ENCODE results near the gene CLCA1.

CLCA1 gene

DNA sequence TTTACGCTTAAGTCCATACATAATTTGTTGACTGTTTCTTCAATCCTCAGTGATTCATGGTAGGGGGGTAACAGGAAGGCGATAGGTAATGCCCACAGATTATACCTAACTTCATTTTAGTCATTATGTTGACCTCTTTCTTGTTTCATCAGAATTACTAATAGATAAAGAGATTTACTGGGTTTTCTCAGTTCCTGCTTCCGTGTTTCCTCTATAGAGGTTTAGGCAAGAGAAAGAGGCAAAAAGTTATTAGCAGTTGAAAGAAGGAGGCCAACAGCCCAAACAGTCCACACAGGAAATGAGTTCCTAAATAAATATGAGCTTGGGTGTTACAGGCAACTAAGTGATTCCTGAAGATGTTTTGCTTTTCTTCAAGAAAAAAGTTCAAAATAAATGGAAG is 17.9 kb upstream of the CLCA1 start:
- no peak for DNase-seq
- Histone ChIP-seq H3K27ac (no peak overlapping the region), H3K27me3 (ENCODE audit: insufficient read depth, low read depth, severe bottlenecking) (no peaks in the 10 kb centered on the region), H3K36me3 (no peaks in the 10 kb centered on the region), H3K9me3 (ENCODE audit: severe bottlenecking) (no peaks in the 10 kb centered on the region), H3K4me3 (ENCODE audit: low read depth, low read length) (no peak overlapping the region)
- TF ChIP-seq, protein P1, sequence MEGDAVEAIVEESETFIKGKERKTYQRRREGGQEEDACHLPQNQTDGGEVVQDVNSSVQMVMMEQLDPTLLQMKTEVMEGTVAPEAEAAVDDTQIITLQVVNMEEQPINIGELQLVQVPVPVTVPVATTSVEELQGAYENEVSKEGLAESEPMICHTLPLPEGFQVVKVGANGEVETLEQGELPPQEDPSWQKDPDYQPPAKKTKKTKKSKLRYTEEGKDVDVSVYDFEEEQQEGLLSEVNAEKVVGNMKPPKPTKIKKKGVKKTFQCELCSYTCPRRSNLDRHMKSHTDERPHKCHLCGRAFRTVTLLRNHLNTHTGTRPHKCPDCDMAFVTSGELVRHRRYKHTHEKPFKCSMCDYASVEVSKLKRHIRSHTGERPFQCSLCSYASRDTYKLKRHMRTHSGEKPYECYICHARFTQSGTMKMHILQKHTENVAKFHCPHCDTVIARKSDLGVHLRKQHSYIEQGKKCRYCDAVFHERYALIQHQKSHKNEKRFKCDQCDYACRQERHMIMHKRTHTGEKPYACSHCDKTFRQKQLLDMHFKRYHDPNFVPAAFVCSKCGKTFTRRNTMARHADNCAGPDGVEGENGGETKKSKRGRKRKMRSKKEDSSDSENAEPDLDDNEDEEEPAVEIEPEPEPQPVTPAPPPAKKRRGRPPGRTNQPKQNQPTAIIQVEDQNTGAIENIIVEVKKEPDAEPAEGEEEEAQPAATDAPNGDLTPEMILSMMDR (IDR thresholded peaks at IDR 0.05; ENCODE audit: low read depth, low read length) = no peak

DNA sequence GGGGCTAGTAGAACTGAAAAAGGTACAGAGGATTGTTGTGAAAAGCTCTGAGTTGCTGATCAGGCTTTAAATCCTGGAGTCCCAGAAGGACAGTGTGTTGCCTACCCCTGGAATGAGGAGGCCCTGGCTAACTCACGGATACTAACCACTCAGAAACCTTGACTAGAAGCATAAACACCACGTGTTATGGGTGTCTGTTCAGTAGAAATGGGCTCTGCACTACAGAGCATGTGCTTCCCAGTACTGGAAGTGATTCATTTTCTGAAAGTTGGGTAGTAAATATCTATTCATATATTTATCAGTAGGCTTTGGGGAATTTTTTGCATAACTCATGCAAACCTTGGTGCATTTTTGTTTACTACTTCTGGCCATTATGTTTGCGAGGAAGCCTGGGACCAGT is 15.1 kb upstream of the CLCA1 start:
- H3K27me3 ChIP-seq (ENCODE audit: insufficient read depth, low read depth, severe bottlenecking) = no peaks in the 10 kb centered on the region
- TF ChIP-seq, protein P1 (IDR thresholded peaks at IDR 0.05; ENCODE audit: low read depth, low read length) = no peak
- no peak overlapping the region for H3K27ac ChIP-seq
- DNase-seq = no peak
- no peaks in the 10 kb centered on the region for H3K36me3 ChIP-seq
- no peak overlapping the region for H3K4me3 ChIP-seq (ENCODE audit: low read depth, low read length)
- no peaks in the 10 kb centered on the region for H3K9me3 ChIP-seq (ENCODE audit: severe bottlenecking)

DNA sequence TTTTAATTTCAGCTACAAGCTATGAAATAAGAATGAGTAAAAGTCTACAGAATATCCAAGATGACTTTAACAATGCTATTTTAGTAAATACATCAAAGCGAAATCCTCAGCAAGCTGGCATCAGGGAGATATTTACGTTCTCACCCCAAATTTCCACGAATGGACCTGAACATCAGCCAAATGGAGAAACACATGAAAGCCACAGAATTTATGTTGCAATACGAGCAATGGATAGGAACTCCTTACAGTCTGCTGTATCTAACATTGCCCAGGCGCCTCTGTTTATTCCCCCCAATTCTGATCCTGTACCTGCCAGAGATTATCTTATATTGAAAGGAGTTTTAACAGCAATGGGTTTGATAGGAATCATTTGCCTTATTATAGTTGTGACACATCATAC is 13.7 kb upstream of the CLCA1 start:
- Histone ChIP-seq H3K4me3 (ENCODE audit: low read depth, low read length) (no peak overlapping the region), H3K36me3 (no peaks in the 10 kb centered on the region), H3K27me3 (ENCODE audit: insufficient read depth, low read depth, severe bottlenecking) (no peaks in the 10 kb centered on the region), H3K27ac (no peak overlapping the region), H3K9me3 (ENCODE audit: severe bottlenecking) (no peaks in the 10 kb centered on the region)
- TF ChIP-seq, protein P1 (IDR thresholded peaks at IDR 0.05; ENCODE audit: low read depth, low read length) = no peak
- DNase-seq = no peak

DNA sequence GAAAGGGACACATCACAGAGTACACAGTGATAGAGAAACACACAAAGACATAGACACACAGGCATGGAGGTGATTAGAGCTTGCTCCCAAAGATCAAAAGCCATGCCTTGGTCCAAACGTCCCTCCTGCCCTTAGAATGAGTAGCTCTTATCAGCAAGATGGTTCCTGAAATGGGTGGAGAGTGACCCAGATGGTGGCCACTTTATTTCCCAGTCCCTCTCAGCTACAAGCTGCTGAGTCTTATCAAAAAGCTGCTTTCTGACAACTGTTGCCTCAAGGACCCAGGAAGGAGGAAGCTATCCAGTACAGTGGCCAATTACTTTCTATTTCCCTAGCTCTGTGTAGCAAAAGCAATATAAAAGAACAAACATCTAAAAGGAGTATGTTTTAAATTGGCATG is 7.7 kb upstream of the CLCA1 start:
- H3K27me3 ChIP-seq (ENCODE audit: insufficient read depth, low read depth, severe bottlenecking) = no peaks in the 10 kb centered on the region
- H3K36me3 ChIP-seq = no peaks in the 10 kb centered on the region
- H3K27ac ChIP-seq = no peak overlapping the region
- DNase-seq = no peak
- TF ChIP-seq, protein P1 (IDR thresholded peaks at IDR 0.05; ENCODE audit: low read depth, low read length) = no peak
- H3K9me3 ChIP-seq (ENCODE audit: severe bottlenecking) = no peaks in the 10 kb centered on the region
- no peak overlapping the region for H3K4me3 ChIP-seq (ENCODE audit: low read depth, low read length)

DNA sequence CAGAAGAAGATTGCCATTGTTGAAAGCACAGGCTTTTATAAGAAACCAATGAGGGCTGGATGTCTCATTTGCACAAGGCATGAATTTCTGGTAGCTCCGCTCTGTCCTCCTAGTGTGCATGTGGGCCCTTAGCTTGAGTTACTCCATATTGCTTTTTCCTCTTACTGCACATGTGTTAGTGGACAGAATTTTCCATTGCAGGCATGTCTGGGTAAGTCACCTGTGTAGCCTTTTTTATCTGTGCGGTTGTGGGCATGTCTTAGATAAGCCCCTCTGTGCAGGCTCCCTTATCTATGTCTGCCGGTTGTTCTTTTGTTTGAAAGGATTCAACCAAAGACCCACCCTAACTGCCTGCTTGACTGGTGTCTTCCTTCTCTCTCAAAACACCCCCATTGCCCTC is 7.2 kb upstream of the CLCA1 start:
- no peaks in the 10 kb centered on the region for H3K36me3 ChIP-seq
- no peak overlapping the region for H3K27ac ChIP-seq
- H3K9me3 ChIP-seq (ENCODE audit: severe bottlenecking) = no peaks in the 10 kb centered on the region
- DNase-seq = no peak
- TF ChIP-seq, protein P1 (IDR thresholded peaks at IDR 0.05; ENCODE audit: low read depth, low read length) = no peak
- no peak overlapping the region for H3K4me3 ChIP-seq (ENCODE audit: low read depth, low read length)
- no peaks in the 10 kb centered on the region for H3K27me3 ChIP-seq (ENCODE audit: insufficient read depth, low read depth, severe bottlenecking)

DNA sequence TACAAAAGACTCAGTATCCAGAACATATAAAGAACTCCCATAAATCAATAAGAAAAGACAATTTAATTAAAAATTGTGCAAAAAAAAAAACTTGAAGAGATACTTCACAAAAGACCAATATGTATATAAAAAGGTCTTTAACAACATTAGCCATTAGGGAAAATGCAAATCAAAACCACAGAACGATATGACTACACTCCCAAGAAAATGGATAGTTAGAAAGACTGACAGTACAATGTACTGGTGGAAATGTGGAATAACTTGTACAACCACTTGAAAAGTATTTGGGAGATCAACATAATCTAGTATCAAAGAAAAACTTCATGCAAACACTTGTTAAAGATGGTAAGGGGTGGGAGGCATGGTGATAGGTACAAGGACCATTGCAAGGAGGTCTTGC is 3.9 kb upstream of the CLCA1 start:
- TF ChIP-seq, protein P1 (IDR thresholded peaks at IDR 0.05; ENCODE audit: low read depth, low read length) = no peak
- no peak for DNase-seq

More for the DNA sequence above, 3.9 kb upstream of the CLCA1 start:
- Histone ChIP-seq H3K27ac (no peak overlapping the region), H3K36me3 (no peaks in the 10 kb centered on the region), H3K9me3 (ENCODE audit: severe bottlenecking) (no peaks in the 10 kb centered on the region), H3K27me3 (ENCODE audit: insufficient read depth, low read depth, severe bottlenecking) (no peaks in the 10 kb centered on the region), H3K4me3 (ENCODE audit: low read depth, low read length) (no peak overlapping the region)

Measured in WERI-Rb-1 (cell line).